IPS DF 6.9 (cell line): ENCODE results near the gene OR8H2.

Source experiments
- DNase-seq: peaks from one replicate; pipeline ENCODE4 v3.0.0-alpha.2; 2013; ENCODE audit warnings: low read depth, low spot score
- H3K27ac ChIP-seq: one replicate; pipeline ENCODE4 v1.5.1; 2013; ENCODE audit warnings: low read length, control low read depth
- H3K27me3 ChIP-seq: 2 replicates; pipeline ENCODE4 v1.6.1; 2013; ENCODE audit warnings: mild to moderate bottlenecking, low read length; ENCODE audit not compliant: control insufficient read depth, insufficient read depth
- H3K36me3 ChIP-seq: 2 replicates; pipeline ENCODE4 v1.6.1; 2013; ENCODE audit warnings: low read length; ENCODE audit not compliant: control insufficient read depth, insufficient read depth
- H3K4me1 ChIP-seq: 2 replicates; pipeline ENCODE4 v1.6.1; 2013; ENCODE audit warnings: low read length; ENCODE audit not compliant: control insufficient read depth, insufficient read depth
- H3K4me3 ChIP-seq: 2 replicates; pipeline ENCODE4 v1.5.1; 2013; ENCODE audit warnings: mild to moderate bottlenecking, low read length
- H3K9me3 ChIP-seq: 2 replicates; pipeline ENCODE4 v1.6.1; 2013; ENCODE audit warnings: low read length, inconsistent platforms; ENCODE audit not compliant: control insufficient read depth, insufficient read depth
- WGBS: extraction: QIAGEN DNeasy Blood & Tissue Kit; methylation state at CpG from one replicate; pipeline ENCODE4 v1.1.7; 2013; ENCODE audit warnings: mixed read lengths, missing lambda C conversion rate; ENCODE audit not compliant: insufficient read length, insufficient coverage; 5-methylcytosine and 5-hydroxymethylcytosine counted together

The OR8H2 gene

GRCh38 chr11:56152333-56152732 lies 48.8 kb downstream of the OR8H2 start:
- no peak overlapping the region for H3K4me3 ChIP-seq
- H3K36me3 ChIP-seq: no peaks in the 10 kb centered on the region; the same call in 1 of the 2 replicates
- no CpG with 5 or more reads among the region's 15 CpGs for WGBS
- no peaks in the 10 kb centered on the region for H3K4me1 ChIP-seq
- no peaks in the 10 kb centered on the region for H3K9me3 ChIP-seq
- H3K27me3 ChIP-seq: no peaks in the 10 kb centered on the region
- DNase-seq: no peak
- no peak overlapping the region for H3K27ac ChIP-seq
